ENCODE results near the gene TMIGD2.
"Not testable (repeated sequence)": the region's sequence is repeated elsewhere in the genome, so short reads cannot be mapped to it uniquely, and the experiment has no call there.

Gene TMIGD2

GRCh38 chr19:4266253-4267000 is 35.8 kb downstream of the TMIGD2 start:
- DNase-seq: no peak

DNA sequence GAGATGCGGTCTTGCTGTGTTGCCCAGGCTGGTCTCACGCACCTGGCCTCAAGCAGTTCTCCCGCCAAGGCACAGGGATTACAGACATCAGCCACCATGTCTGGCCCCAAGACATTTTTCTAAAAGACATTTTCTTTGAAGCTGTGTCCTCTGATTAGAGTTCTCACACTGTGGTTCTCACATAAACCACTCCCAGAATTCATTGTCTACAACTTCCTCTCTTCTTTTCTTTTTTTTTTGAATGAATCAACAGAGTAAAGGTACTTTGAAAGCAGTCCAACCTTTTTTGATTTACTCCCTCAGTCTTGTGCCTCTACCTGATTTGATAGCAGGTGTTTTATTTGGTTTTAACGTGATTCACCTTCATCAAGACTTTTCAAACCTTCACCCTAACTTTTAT is 37.4 kb downstream of the TMIGD2 start:
- no peak for DNase-seq

DNA sequence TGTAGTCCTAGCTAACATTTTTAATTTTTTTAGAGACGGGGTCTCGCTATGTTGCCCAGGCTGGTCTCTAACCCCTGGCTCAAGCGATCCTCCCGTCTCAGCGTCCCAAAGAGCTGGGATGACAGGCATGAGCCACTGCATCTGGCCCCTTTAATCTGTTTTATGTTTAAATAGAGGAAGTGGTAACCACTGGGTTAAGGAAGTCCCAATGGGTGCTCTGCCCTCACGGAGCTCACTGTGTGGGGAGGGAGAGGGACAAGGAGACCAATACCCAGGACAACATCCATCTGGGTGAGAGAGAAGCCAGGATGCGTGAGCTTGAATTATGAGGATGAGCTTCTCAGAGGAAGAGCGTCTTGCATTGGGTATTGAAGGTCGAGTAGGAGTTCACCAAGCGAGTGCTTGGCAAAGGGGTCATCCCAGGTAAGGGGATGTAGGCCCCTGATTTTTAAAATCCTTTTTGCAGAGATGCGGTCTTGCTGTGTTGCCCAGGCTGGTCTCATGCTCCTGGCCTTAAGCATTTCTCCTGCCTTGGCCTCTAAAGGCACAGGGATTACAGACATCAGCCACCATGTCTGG is 41.5 kb downstream of the TMIGD2 start:
- DNase-seq: no peak

DNA sequence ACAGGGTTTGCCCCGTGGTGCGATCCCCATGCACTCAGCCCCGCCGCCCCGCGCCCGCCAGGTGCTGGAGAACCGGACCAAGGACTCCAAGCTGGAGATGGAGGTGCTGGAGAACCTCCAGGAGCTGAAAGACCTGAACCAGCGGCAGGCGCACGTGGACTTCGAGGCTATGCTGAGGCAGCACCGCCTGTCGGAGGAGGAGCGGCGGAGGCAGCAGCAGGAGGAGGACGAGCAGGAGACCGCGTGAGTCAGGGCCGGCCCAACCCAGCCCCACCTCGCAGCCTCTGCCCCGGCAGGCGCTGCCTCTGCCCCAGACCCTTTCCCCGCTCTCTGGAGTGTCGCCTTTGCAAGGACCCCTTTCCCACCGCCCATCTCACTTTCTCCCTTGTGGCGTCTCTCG is 44.0 kb downstream of the TMIGD2 start:
- DNase-seq: no peak

- no peak for DNase-seq
These were observed 45.2 kb downstream of the TMIGD2 start for GRCh38 chr19:4257025-4257424.

GRCh38 chr19:4256563-4256962 is 45.6 kb downstream of the TMIGD2 start:
- DNase-seq: no peak

- peak; percentile 100 for DNase-seq
These were observed 55.2 kb downstream of the TMIGD2 start, which contains the start of gene YJU2 for GRCh38 chr19:4246767-4247593. TSS of gene YJU2 (plus strand) at chr19:4247080. CDS start at chr19:4247147, 67 bp downstream.

GRCh38 chr19:4245938-4246337 is 56.3 kb downstream of the TMIGD2 start:
- DNase-seq: not testable (repeated sequence)
